Neural cell (in vitro differentiated cells): Measurements from ENCODE around the gene PCSK9. TPM values are rescaled to one million over a fixed set of nuclear protein-coding genes. Genes with fewer than 3 reads are reported as not detected.

Source experiments
- H2AFZ ChIP-seq: fragments of 200-600, 300-800 bp; sonication (generic), shearing (Covaris generic); 2 replicates; pipeline ENCODE4 v1.6.0; 2014; ENCODE audit warnings: low read depth, mild to moderate bottlenecking, antibody characterized with exemption, low read length, moderate library complexity
- H3F3A ChIP-seq: fragments of 200-600 bp; shearing (Covaris generic); 2 replicates; pipeline ENCODE4 v1.6.1; 2016; ENCODE audit warnings: mild to moderate bottlenecking, moderate library complexity, mixed read lengths, antibody characterized with exemption, low read length; ENCODE audit not compliant: insufficient read depth, poor library complexity, severe bottlenecking
- H3K27ac ChIP-seq: fragments of 200-600, 300-800 bp; sonication (generic), shearing (Covaris generic); 2 replicates; pipeline ENCODE4 v1.5.1; 2014; ENCODE audit warnings: mild to moderate bottlenecking, low read length, moderate library complexity
- H3K27me3 ChIP-seq: fragments of 300-800, 200-600 bp; sonication (generic), shearing (Covaris generic); 2 replicates; pipeline ENCODE4 v1.6.0; 2014; ENCODE audit warnings: mild to moderate bottlenecking, low read depth, low read length, moderate library complexity; ENCODE audit not compliant: insufficient read depth
- H3K36me3 ChIP-seq: fragments of 300-800, 200-600 bp; sonication (generic), shearing (Covaris generic); 2 replicates; pipeline ENCODE4 v1.5.1; 2014; ENCODE audit warnings: mild to moderate bottlenecking, antibody characterized with exemption, low read length, moderate library complexity; ENCODE audit not compliant: insufficient read depth
- H3K4me2 ChIP-seq: fragments of 300-800, 200-600 bp; sonication (generic), shearing (Covaris generic); 2 replicates; pipeline ENCODE4 v1.6.0; 2014; ENCODE audit warnings: mild to moderate bottlenecking, low read length
- H3K4me3 ChIP-seq: fragments of 300-800, 200-600 bp; sonication (generic), shearing (Covaris generic); 2 replicates; pipeline ENCODE4 v1.5.1; 2014; ENCODE audit warnings: mild to moderate bottlenecking, low read length, moderate library complexity
- H3K79me2 ChIP-seq: fragments of 200-600 bp; shearing (Covaris generic); replicated peaks from 2 replicates; pipeline ENCODE4 v1.6.0; 2014; ENCODE audit warnings: mild to moderate bottlenecking, low read length, moderate library complexity; ENCODE audit not compliant: insufficient read depth
- H3K9ac ChIP-seq: fragments of 300-800, 200-600 bp; sonication (generic), shearing (Covaris generic); 2 replicates; pipeline ENCODE4 v1.6.1; 2016; ENCODE audit warnings: mild to moderate bottlenecking, low read length, mixed read lengths
- H3K9me2 ChIP-seq: fragments of 200-600 bp; shearing (Covaris generic); 2 replicates; pipeline ENCODE4 v1.6.1; 2016; ENCODE audit warnings: mild to moderate bottlenecking, low read length, mixed read lengths; ENCODE audit not compliant: insufficient read depth
- H3K9me3 ChIP-seq: fragments of 200-600, 300-800 bp; sonication (generic), shearing (Covaris generic); 2 replicates; pipeline ENCODE4 v1.6.1; 2016; ENCODE audit warnings: mild to moderate bottlenecking, mixed run types, low read length, moderate library complexity, mixed read lengths
- H4K20me1 ChIP-seq: fragments of 200-600 bp; shearing (Covaris generic); 2 replicates; pipeline ENCODE4 v1.6.1; 2016; ENCODE audit warnings: mild to moderate bottlenecking, mixed run types; ENCODE audit not compliant: insufficient read depth
- CTCF ChIP-seq: fragments of 450-650 bp; IDR thresholded peaks from 2 replicates; pipeline ENCODE4 v1.5.1; 2014; ENCODE audit warnings: antibody characterized with exemption, mild to moderate bottlenecking, moderate library complexity; ENCODE audit not compliant: poor library complexity, severe bottlenecking
- EP300 ChIP-seq: fragments of 450-650 bp; conservative IDR thresholded peaks from 2 replicates; pipeline ENCODE4 v1.6.1; 2014; ENCODE audit warnings: antibody characterized with exemption, mild to moderate bottlenecking, moderate library complexity; ENCODE audit not compliant: poor library complexity, severe bottlenecking
- EZH2 ChIP-seq: fragments of 200-600, 300-800 bp; shearing (Covaris generic), sonication (generic); IDR thresholded peaks from 2 replicates; pipeline ENCODE4 v1.6.1; 2014; ENCODE audit warnings: antibody characterized with exemption, low read length, borderline replicate concordance, mild to moderate bottlenecking; ENCODE audit not compliant: insufficient read depth, poor library complexity, severe bottlenecking
- MXI1 ChIP-seq: fragments of 450-650 bp; conservative IDR thresholded peaks from 2 replicates; pipeline ENCODE4 v1.6.1; 2014; ENCODE audit warnings: antibody characterized with exemption, mild to moderate bottlenecking; ENCODE audit not compliant: poor library complexity, severe bottlenecking
- POLR2AphosphoS5 ChIP-seq: IDR thresholded peaks from 2 replicates; pipeline ENCODE4 v1.6.1; 2012
- RAD21 ChIP-seq: fragments of 450-650 bp; conservative IDR thresholded peaks from 2 replicates; pipeline ENCODE4 v1.6.1; 2014; ENCODE audit warnings: antibody characterized with exemption, mild to moderate bottlenecking, moderate library complexity
- REST ChIP-seq: IDR thresholded peaks from 2 replicates; pipeline ENCODE4 v1.6.1; 2012; ENCODE audit warnings: borderline replicate concordance
- SMC3 ChIP-seq: fragments of 450-650 bp; conservative IDR thresholded peaks from 2 replicates; pipeline ENCODE4 v1.6.1; 2014; ENCODE audit warnings: antibody characterized with exemption, mild to moderate bottlenecking, moderate library complexity; ENCODE audit not compliant: poor library complexity
- TAF1 ChIP-seq: IDR thresholded peaks from 2 replicates; pipeline ENCODE4 v1.6.1; 2012; ENCODE audit warnings: low read depth
- polyA plus RNA-seq: library from polyadenylated mRNA; depleted of rRNA; stranded (reverse); fragments of >200 nt; gene quantifications from 2 replicates; pipeline ENCODE4 v1.2.3, GENCODE V29; 2014

Gene PCSK9
- polyA plus RNA-seq, 1 donor from 2014 or later, result not detected

GRCh38 chr1:55054396-55054795, 15.0 kb downstream of the PCSK9 start:
- Histone ChIP-seq H2AFZ (no peak overlapping the region), H3F3A (no peaks in the 10 kb centered on the region), H3K27me3 (no peaks in the 10 kb centered on the region), H3K9me2 (no peaks in the 10 kb centered on the region), H3K27ac (no peak overlapping the region), H3K4me3 (no peak overlapping the region), H3K9me3 (no peaks in the 10 kb centered on the region), H3K4me2 (no peak overlapping the region), H4K20me1 (no peaks in the 10 kb centered on the region), H3K36me3 (no peaks in the 10 kb centered on the region), H3K79me2 (no peaks in the 10 kb centered on the region), H3K9ac (no peak overlapping the region)
- TF ChIP-seq TAF1 (no peak), REST (no peak), EP300 (no peak), EZH2 (no peak), SMC3 (no peak), MXI1 (no peak), RAD21 (no peak), CTCF (no peak), POLR2AphosphoS5 (no peak)

GRCh38 chr1:55055084-55055882, 15.9 kb downstream of the PCSK9 start:
- H3K9ac ChIP-seq, result no peak overlapping the region
- TF ChIP-seq REST (no peak), MXI1 (no peak), RAD21 (no peak), EZH2 (no peak), TAF1 (no peak), SMC3 (no peak), EP300 (no peak), CTCF (no peak), POLR2AphosphoS5 (no peak)
- H3K4me3 ChIP-seq, result no peak overlapping the region
- no peak overlapping the region for H3K4me2 ChIP-seq
- no peak overlapping the region for H2AFZ ChIP-seq
- no peaks in the 10 kb centered on the region for H3K9me3 ChIP-seq
- H3K27me3 ChIP-seq, result no peaks in the 10 kb centered on the region
- no peaks in the 10 kb centered on the region for H3F3A ChIP-seq
- H3K79me2 ChIP-seq, result no peaks in the 10 kb centered on the region
- no peak overlapping the region for H3K27ac ChIP-seq
- H3K36me3 ChIP-seq, result no peaks in the 10 kb centered on the region
- no peaks in the 10 kb centered on the region for H4K20me1 ChIP-seq
- no peaks in the 10 kb centered on the region for H3K9me2 ChIP-seq
